GM23248 (cell line): Measurements from ENCODE around the gene ATXN7L1.

Experiments used
- EZH2 ChIP-seq: fragments of 200-600 bp; sonication (generic); IDR thresholded peaks from 2 replicates; pipeline ENCODE4 v1.6.1; 2018; ENCODE audit warnings: antibody characterized with exemption, mild to moderate bottlenecking; ENCODE audit not compliant: insufficient read depth, poor library complexity, severe bottlenecking
- EZH2phosphoT487 ChIP-seq: fragments of 200-600 bp; sonication (generic); IDR thresholded peaks from 2 replicates; pipeline ENCODE4 v1.6.1; 2018; ENCODE audit warnings: antibody characterized with exemption, moderate library complexity, mild to moderate bottlenecking, low read depth; ENCODE audit not compliant: insufficient read depth

DNA sequence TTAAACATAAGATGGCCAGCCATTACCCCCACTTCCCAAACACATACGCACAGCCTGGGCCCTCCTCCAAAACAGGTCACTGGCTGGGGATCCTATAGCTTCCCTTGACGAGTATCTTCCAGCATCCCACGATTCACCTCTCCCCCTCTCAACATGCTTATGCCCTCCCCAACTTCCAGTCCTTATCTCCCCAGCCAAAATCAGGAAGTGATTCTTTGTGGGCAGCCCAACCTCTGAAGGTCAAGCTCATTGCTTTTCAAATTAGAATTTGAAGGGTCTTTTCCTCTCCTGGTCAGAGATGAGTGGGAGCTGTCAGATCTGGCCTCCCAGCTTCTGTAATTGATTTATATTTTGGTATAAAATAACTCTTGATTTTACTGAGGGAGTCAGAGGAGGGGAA lies 133.6 kb downstream of the ATXN7L1 start:
- TF ChIP-seq EZH2 (no peak), EZH2phosphoT487 (no peak)
